ENCODE data around the gene GPS2.
"Not testable (repeated sequence)": the region's sequence is repeated elsewhere in the genome, so short reads cannot be mapped to it uniquely, and the experiment has no call there.

Gene GPS2

GRCh38 chr17:7336240-7337175, 21.3 kb upstream of the GPS2 start, which contains the start of gene ACAP1:
Gene ACAP1, plus strand, starts transcription at chr17:7336529. Its CDS starts 206 bp downstream, at chr17:7336735.
- DNase-seq (ENCODE audit: low read depth), result peak; percentile 64

GRCh38 chr17:7335765-7336164, 20.6 kb upstream of the GPS2 start:
- DNase-seq (ENCODE audit: low read depth), result not testable (repeated sequence)

GRCh38 chr17:7334938-7335538, 19.9 kb upstream of the GPS2 start:
- no peak for DNase-seq (ENCODE audit: low read depth)

- DNase-seq (ENCODE audit: low read depth), result not testable (repeated sequence)
Measured at GRCh38 chr17:7332600-7333069, 17.5 kb upstream of the GPS2 start.

- DNase-seq (ENCODE audit: low read depth), result no peak
Measured at GRCh38 chr17:7332111-7332510, 17.0 kb upstream of the GPS2 start.

- DNase-seq (ENCODE audit: low read depth), result no peak
Measured at GRCh38 chr17:7330638-7331015, 15.5 kb upstream of the GPS2 start.

GRCh38 chr17:7329997-7330637, 15.0 kb upstream of the GPS2 start:
- peak; percentile 58 for DNase-seq (ENCODE audit: low read depth)

- peak; percentile 87 for DNase-seq (ENCODE audit: low read depth)
Measured at GRCh38 chr17:7329374-7329996, 14.3 kb upstream of the GPS2 start.

- DNase-seq (ENCODE audit: low read depth), result no peak
Measured at GRCh38 chr17:7328840-7329373, 13.7 kb upstream of the GPS2 start, which contains the start of gene NEURL4. Gene NEURL4, minus strand, starts transcription at chr17:7329335. Its CDS starts 23 bp downstream, at chr17:7329312.

- DNase-seq (ENCODE audit: low read depth), result no peak
Measured at GRCh38 chr17:7328009-7328408, 12.8 kb upstream of the GPS2 start.

GRCh38 chr17:7327501-7327900, 12.3 kb upstream of the GPS2 start:
- no peak for DNase-seq (ENCODE audit: low read depth)

GRCh38 chr17:7327056-7327455, 11.9 kb upstream of the GPS2 start:
- no peak for DNase-seq (ENCODE audit: low read depth)

GRCh38 chr17:7326186-7326585, 11.0 kb upstream of the GPS2 start:
- no peak for DNase-seq (ENCODE audit: low read depth)

- no peak for DNase-seq (ENCODE audit: low read depth)
Measured at GRCh38 chr17:7325031-7325528, 9.9 kb upstream of the GPS2 start.

GRCh38 chr17:7324438-7324779, 9.2 kb upstream of the GPS2 start:
- DNase-seq (ENCODE audit: low read depth), result no peak

- peak; percentile 39 for DNase-seq (ENCODE audit: low read depth)
Measured at GRCh38 chr17:7323731-7324437, 8.7 kb upstream of the GPS2 start.

- DNase-seq (ENCODE audit: low read depth), result no peak
Measured at GRCh38 chr17:7322520-7323194, 7.5 kb upstream of the GPS2 start.

- DNase-seq (ENCODE audit: low read depth), result no peak
Measured at GRCh38 chr17:7321466-7321865, 6.3 kb upstream of the GPS2 start.

- DNase-seq (ENCODE audit: low read depth), result no peak
Measured at GRCh38 chr17:7318121-7318860, 3.1 kb upstream of the GPS2 start.

Data from stimulated activated CD8-positive, alpha-beta memory T cell treated with anti-CD3 and anti-CD28 coated beads, Interleukin-15, amount 100 ng/mL, for 24 hours (primary cell).